Measurements from ENCODE around the gene ZNF592. TPM values are rescaled to one million over a fixed set of nuclear protein-coding genes. Genes with fewer than 3 reads are reported as not detected.

Gene ZNF592
- total RNA-seq, 2 donors from 2014 or later = 17.0 to 19.3 TPM

Other genes with a start within 250 kb of the ZNF592 start
- gene ZSCAN2, start 147.6 kb upstream of the ZNF592 start, total RNA-seq = 1 to 10 TPM; 4.5 to 5.0 TPM
- gene WDR73, start 94.3 kb upstream of the ZNF592 start, total RNA-seq = 10 to 100 TPM; 13.0 to 14.7 TPM
- gene NMB, start 90.4 kb upstream of the ZNF592 start, total RNA-seq = 10 to 100 TPM; 14.7 to 31.6 TPM
- gene SEC11A, start 32.5 kb upstream of the ZNF592 start, total RNA-seq = 100 to 1,000 TPM in 1 of 2 donors, 10 to 100 TPM in 1; 98.1 to 104 TPM
- gene ALPK3, start 68.8 kb downstream of the ZNF592 start, total RNA-seq = 10 to 100 TPM; 59.9 to 75.7 TPM
- gene SLC28A1, start 136.1 kb downstream of the ZNF592 start, total RNA-seq = under 1 TPM; 0.13 to 0.18 TPM
- 10 to 100 TPM; 21.1 to 26.3 TPM for gene PDE8A, start 233.3 kb downstream of the ZNF592 start, total RNA-seq